Gastroesophageal sphincter (tissue), 4 donors: ENCODE measurements around the gene ELF2. TPM values are rescaled to one million over a fixed set of nuclear protein-coding genes. Genes with fewer than 3 reads are reported as not detected.
"Not testable (repeated sequence)": the region's sequence is repeated elsewhere in the genome, so short reads cannot be mapped to it uniquely, and the experiment has no call there.

Experiments used
- ATAC-seq: fragments of 150-250 bp; one replicate; pipeline ENCODE4 v1.9.1; 2016; ENCODE audit warnings: mild to moderate bottlenecking, moderate library complexity
- H3K27ac ChIP-seq, 4 donors: fragments of 200-600 bp; sonication (generic) in 3 of 4; 1 replicate in 3 of 4; 2 replicates in 1 of 4; pipeline ENCODE4 v1.5.1; 2016 to 2019
- H3K27me3 ChIP-seq: fragments of 200-600 bp; sonication (generic); one replicate; pipeline ENCODE4 v1.5.1; 2019
- H3K36me3 ChIP-seq, 2 donors: fragments of 200-600 bp; sonication (generic); one replicate each; pipeline ENCODE4 v1.5.1; 2019; ENCODE audit warnings: control low read depth in 1 of 2
- H3K4me1 ChIP-seq, 3 donors: fragments of 200-600 bp; sonication (generic); 1 replicate in 2 of 3; 2 replicates in 1 of 3; pipeline ENCODE4 v1.5.1; 2016 to 2019; ENCODE audit warnings: control low read depth in 2 of 3
- H3K4me3 ChIP-seq, 2 donors: fragments of 200-600 bp; sonication (generic); one replicate each; pipeline ENCODE4 v1.5.1; 2019; ENCODE audit warnings: mild to moderate bottlenecking in 1 of 2, moderate library complexity in 1 of 2
- H3K9me3 ChIP-seq, 3 donors: fragments of 200-600 bp; sonication (generic); one replicate each; pipeline ENCODE4 v1.5.1; 2017 to 2019; ENCODE audit warnings: control low read depth in 2 of 3
- EP300 ChIP-seq: sonication (generic); formaldehyde crosslinking; IDR thresholded peaks from one replicate; pipeline ENCODE4 v1.6.1; 2017; ENCODE audit warnings: antibody characterized with exemption, mild to moderate bottlenecking
- POLR2A ChIP-seq, 2 donors: fragments of 450-650 bp; IDR thresholded peaks; one replicate each; pipeline ENCODE4 v1.6.1; 2017; ENCODE audit warnings: antibody characterized with exemption in 2 of 2, mild to moderate bottlenecking in 2 of 2, moderate library complexity in 1 of 2
- POLR2AphosphoS5 ChIP-seq: sonication (generic); formaldehyde crosslinking; IDR thresholded peaks from one replicate; pipeline ENCODE4 v1.6.1; 2017; ENCODE audit warnings: antibody characterized with exemption
- WGBS, 2 donors: methylation state at CpG; one replicate each; pipeline ENCODE4 v1.1.5; 2018; ENCODE audit warnings: low coverage in 1 of 2; 5-methylcytosine and 5-hydroxymethylcytosine counted together
- total RNA-seq, 4 donors: library from RNA; depleted of rRNA; stranded (reverse); fragments of >200 nt; gene quantifications; one replicate each; pipeline ENCODE4 v1.1.0, GENCODE V29; 2016
- TF ChIP-seq, protein P1 (sequence below), 4 experiments: fragments of 200-600 bp in 2 of 4; fragments of 450-650 bp in 2 of 4; sonication (generic) in 1 of 4; IDR thresholded peaks; one replicate each; pipeline ENCODE4 v1.5.1; 2017 to 2019; ENCODE audit warnings: antibody characterized with exemption in 4 of 4, mild to moderate bottlenecking in 2 of 4, moderate library complexity in 2 of 4

Gene ELF2
- total RNA-seq, 4 donors from 2014 or later: 51.2 to 73.0 (median 60.0) TPM

DNA sequence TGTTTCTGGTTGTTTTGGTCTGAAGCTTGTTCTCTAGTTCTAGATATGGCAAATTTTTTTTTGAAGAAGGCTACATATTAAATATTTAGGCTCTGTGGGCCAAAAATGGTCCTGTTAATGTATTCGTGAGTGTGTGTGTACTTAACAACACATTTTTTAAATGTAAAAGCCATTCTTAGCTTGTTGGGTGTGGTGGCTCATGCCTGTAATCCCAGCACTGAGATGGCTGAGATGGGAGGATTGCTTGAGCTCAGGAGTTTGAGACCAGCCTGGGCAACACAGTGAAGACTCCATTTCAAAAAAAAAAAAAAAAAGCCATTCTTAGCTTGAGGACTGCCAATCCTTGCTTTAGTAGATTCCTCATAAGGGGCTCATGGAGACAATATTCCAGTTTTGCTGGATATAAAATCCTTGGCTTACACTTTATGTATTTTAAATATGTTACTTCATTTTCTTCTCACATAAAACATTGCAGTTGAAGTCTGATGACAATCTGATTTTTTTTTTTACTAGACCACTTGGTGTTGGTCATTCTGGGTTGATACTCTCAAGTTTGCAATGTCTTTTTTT, 138.1 kb downstream of the ELF2 start:
- Histone ChIP-seq H3K27ac (no peak overlapping the region), H3K4me3 (no peak overlapping the region), H3K27me3 (no peaks in the 10 kb centered on the region), H3K9me3 (no peaks in the 10 kb centered on the region), H3K36me3 (peaks cover 0 to 6% of the 10 kb centered on the region in 2 donors), H3K4me1 (peaks cover 0 to 25% (median 0%) of the 10 kb centered on the region in 3 donors)
- ATAC-seq: no peak
- no peak for TF ChIP-seq POLR2AphosphoS5
- TF ChIP-seq, protein P1, sequence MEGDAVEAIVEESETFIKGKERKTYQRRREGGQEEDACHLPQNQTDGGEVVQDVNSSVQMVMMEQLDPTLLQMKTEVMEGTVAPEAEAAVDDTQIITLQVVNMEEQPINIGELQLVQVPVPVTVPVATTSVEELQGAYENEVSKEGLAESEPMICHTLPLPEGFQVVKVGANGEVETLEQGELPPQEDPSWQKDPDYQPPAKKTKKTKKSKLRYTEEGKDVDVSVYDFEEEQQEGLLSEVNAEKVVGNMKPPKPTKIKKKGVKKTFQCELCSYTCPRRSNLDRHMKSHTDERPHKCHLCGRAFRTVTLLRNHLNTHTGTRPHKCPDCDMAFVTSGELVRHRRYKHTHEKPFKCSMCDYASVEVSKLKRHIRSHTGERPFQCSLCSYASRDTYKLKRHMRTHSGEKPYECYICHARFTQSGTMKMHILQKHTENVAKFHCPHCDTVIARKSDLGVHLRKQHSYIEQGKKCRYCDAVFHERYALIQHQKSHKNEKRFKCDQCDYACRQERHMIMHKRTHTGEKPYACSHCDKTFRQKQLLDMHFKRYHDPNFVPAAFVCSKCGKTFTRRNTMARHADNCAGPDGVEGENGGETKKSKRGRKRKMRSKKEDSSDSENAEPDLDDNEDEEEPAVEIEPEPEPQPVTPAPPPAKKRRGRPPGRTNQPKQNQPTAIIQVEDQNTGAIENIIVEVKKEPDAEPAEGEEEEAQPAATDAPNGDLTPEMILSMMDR (IDR thresholded peaks at IDR 0.05): no peak
- no peak for TF ChIP-seq POLR2A (IDR thresholded peaks at IDR 0.05)
- no peak for TF ChIP-seq EP300
- WGBS, 2 donors: 67% methylated on average over 1 of the region's 1 CpG; no CpG with 5 or more reads in 1 of the 2 donors

DNA sequence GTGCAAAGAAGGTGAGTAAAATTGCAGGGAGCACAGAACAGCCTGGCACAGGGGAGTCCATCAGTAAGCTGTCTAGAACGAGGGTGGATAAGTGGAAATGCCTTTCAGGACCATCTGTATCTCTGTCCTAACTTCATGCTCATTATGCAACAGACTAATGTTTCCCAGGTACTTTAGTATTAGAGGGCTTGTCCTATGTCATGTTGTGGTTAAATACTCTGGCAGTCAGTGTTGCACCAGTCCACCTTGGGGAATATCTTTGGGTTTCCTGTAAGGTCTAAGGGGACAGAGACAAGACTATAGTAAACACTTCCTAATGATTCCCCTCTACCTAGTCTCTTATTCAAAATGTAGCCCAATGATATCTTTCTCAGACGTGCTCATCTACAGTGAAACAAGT, 140.1 kb downstream of the ELF2 start:
- Histone ChIP-seq H3K27ac (no peak overlapping the region), H3K4me1 (peaks cover 0 to 13% (median 0%) of the 10 kb centered on the region in 3 donors), H3K27me3 (no peaks in the 10 kb centered on the region), H3K4me3 (no peak overlapping the region), H3K9me3 (no peaks in the 10 kb centered on the region), H3K36me3 (peaks cover 0 to 6% of the 10 kb centered on the region in 2 donors)
- WGBS, 2 donors: 77 to 82% methylated on average over 2 of the region's 2 CpGs
- ATAC-seq: no peak
- no peak for TF ChIP-seq POLR2AphosphoS5
- TF ChIP-seq POLR2A (IDR thresholded peaks at IDR 0.05): no peak
- TF ChIP-seq EP300: no peak
- TF ChIP-seq, protein P1 (IDR thresholded peaks at IDR 0.05): no peak

GRCh38 chr4:139035650-139036049, 141.4 kb downstream of the ELF2 start:
- no peaks in the 10 kb centered on the region for H3K9me3 ChIP-seq
- no peak overlapping the region for H3K27ac ChIP-seq
- TF ChIP-seq EP300: no peak
- TF ChIP-seq POLR2A (IDR thresholded peaks at IDR 0.05): no peak
- no peak for TF ChIP-seq POLR2AphosphoS5
- TF ChIP-seq, protein P1 (IDR thresholded peaks at IDR 0.05): no peak
- WGBS, 2 donors: 85 to 86% methylated on average over 1 to 5 of the region's 5 CpGs
- H3K4me3 ChIP-seq: no peak overlapping the region
- no peaks in the 10 kb centered on the region for H3K27me3 ChIP-seq
- ATAC-seq: no peak
- peaks cover 0 to 20% (median 3%) of the 10 kb centered on the region in 3 donors for H3K4me1 ChIP-seq
- peaks cover 0 to 6% of the 10 kb centered on the region in 2 donors for H3K36me3 ChIP-seq

GRCh38 chr4:139030614-139031235, 146.3 kb downstream of the ELF2 start:
- WGBS, 2 donors: 12 to 43% methylated on average over 6 to 14 of the region's 14 CpGs
- Histone ChIP-seq H3K27ac (no peak overlapping the region), H3K4me1 (peaks cover 0 to 24% (median 3%) of the 10 kb centered on the region in 3 donors), H3K36me3 (peaks cover 0 to 8% of the 10 kb centered on the region in 2 donors), H3K9me3 (no peaks in the 10 kb centered on the region), H3K4me3 (no peak overlapping the region), H3K27me3 (no peaks in the 10 kb centered on the region)
- ATAC-seq: peak; percentile 67
- TF ChIP-seq, protein P1 (IDR thresholded peaks at IDR 0.05): peak; percentile 71 to 88 (median 80)
- no peak for TF ChIP-seq POLR2A (IDR thresholded peaks at IDR 0.05)
- TF ChIP-seq EP300: no peak
- no peak for TF ChIP-seq POLR2AphosphoS5

DNA sequence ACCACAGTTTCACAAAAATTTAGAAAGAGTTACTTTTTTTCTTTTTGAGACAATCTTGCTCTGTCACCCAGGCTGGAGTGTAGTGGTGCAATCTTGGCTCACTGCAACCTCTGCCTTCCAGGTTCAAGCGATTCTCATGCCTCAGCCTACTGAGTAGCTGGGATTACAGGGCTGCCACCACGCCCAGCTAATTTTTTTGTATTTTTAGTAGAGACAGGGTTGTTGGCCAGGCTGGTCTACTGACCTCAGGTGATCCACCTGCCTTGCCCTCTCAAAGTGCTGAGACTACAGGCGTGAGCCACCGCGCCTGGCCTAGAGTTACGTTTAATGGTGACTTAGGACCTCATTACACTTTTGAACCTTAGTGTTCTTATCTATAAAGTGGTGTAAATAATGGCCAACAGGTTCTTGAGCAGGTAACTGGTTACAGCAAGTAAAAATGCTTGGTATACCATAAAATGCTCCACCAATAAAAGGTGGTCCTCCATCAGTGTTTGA, 147.1 kb downstream of the ELF2 start:
- not testable (repeated sequence) for H3K9me3 ChIP-seq, H3K4me3 ChIP-seq, H3K27me3 ChIP-seq, H3K27ac ChIP-seq, ATAC-seq, H3K36me3 ChIP-seq
- 81 to 100% methylated on average over 1 to 6 of the region's 6 CpGs for WGBS, 2 donors
- peaks cover 0 to 24% (median 3%) of the 10 kb centered on the region in 3 donors for H3K4me1 ChIP-seq
